Measurements from ENCODE around the gene PLCH2.

The PLCH2 gene

DNA sequence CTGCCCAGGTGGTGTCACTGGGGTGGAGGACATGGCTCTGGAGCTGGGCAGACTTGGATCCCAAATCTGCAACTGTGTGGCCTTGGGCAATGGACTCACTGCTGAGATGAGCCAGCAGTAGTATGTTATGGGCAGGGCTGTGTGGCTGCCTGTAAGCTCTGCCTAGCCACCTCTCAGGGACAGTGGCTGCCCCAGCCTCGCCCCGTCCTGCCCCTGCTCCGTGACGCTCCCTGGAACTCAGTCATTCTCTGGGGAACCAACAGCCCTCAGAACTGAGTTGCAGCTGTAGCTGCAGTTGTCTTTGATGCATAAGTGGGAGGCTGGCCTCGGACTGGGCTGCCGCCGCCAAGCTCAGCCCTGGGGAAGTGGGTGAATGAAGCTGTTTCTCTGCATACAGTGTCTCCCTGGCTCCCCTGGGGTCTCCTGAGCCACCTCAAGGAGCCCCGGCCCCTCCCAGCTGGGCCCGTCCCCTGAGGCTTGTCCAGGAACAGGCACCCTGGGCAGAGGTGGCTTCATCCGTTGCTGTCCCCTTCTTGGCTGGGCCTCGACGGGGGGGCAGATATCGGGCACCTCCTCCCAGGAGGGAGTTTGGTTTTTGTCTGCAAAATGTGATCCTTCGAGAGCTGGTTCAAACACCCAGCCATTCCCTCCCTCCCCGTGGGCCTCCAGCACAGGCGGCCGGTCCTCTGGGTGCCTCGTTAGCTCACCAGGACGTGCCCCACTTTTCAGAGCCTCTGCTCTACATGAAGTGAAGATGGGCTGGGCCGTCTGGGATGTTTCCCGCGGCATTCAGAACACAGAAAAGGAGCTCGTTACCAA, 26.2 kb upstream of the PLCH2 start:
- H3K4me3 ChIP-seq (replicated peaks; ENCODE audit: low read depth, low read length), result no peak overlapping the region
- TF ChIP-seq, protein P1, sequence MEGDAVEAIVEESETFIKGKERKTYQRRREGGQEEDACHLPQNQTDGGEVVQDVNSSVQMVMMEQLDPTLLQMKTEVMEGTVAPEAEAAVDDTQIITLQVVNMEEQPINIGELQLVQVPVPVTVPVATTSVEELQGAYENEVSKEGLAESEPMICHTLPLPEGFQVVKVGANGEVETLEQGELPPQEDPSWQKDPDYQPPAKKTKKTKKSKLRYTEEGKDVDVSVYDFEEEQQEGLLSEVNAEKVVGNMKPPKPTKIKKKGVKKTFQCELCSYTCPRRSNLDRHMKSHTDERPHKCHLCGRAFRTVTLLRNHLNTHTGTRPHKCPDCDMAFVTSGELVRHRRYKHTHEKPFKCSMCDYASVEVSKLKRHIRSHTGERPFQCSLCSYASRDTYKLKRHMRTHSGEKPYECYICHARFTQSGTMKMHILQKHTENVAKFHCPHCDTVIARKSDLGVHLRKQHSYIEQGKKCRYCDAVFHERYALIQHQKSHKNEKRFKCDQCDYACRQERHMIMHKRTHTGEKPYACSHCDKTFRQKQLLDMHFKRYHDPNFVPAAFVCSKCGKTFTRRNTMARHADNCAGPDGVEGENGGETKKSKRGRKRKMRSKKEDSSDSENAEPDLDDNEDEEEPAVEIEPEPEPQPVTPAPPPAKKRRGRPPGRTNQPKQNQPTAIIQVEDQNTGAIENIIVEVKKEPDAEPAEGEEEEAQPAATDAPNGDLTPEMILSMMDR (IDR thresholded peaks at IDR 0.05; ENCODE audit: low read depth, low read length, missing control alignments), result no peak

DNA sequence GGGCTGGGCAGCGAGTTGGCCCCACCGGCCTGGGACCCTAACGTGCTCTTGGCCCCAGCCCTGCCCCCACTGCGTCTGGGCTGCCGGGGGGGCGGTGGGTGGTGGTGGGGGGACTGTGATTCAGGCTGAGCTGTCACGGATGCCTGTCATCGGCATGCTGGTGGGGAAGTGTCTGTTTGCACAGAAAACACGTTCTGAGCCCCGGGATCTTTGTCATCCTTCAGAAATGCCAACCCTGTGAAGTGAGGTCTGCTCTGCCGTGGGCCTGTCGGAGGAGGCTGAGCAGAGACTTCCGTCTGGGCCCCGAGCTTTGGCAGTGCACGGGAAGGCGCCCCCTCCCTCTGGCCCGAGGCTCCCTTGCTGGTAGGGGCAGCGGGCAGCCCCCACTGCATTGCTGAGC, 24.3 kb upstream of the PLCH2 start:
- peak; percentile 29 for DNase-seq (ENCODE audit: extremely low read depth, low read depth)
- TF ChIP-seq, protein P1 (IDR thresholded peaks at IDR 0.05; ENCODE audit: low read depth, low read length, missing control alignments), result no peak
- H3K4me3 ChIP-seq (replicated peaks; ENCODE audit: low read depth, low read length), result no peak overlapping the region

More for the DNA sequence above, 26.2 kb upstream of the PLCH2 start:
- no peak for DNase-seq (ENCODE audit: extremely low read depth, low read depth)

DNA sequence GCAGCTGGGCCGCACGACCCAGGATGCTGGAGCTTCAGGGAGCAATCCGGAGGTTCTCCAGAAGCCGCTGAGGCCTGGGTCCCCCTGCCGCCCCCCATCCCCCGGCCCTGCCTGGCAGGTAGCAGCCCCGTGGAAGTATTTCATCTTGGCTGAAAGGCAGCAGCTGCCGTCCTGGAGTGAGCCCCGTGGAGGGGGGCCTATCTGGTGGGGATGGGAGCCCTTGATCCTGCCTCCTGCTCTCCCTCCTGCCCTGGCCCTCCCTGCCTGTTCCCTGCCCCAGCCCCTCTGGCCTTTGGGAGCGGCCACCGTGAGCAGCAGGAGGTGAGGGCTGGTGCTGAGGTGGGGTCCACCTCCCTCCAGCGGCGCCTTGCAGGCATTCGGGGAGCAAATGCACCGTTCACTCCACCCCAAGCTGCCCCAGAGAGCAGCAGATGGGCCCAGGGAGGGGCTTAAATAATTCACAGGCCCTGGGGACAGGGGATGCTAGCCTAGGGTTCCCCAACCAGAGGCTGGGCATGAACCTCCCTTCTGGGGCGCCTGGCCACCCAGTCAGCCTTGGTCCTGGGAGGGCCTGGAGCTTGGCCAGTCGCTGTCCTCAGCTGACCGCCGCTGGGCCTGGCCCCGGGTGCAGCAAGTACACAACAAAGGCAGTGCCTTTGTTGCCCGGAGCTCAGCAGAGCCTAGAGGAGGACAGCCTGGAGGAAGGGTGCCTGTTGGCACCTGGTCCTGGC, 23.7 kb upstream of the PLCH2 start:
- no peak for DNase-seq (ENCODE audit: extremely low read depth, low read depth)
- TF ChIP-seq, protein P1 (IDR thresholded peaks at IDR 0.05; ENCODE audit: low read depth, low read length, missing control alignments), result no peak
- H3K4me3 ChIP-seq (replicated peaks; ENCODE audit: low read depth, low read length), result no peak overlapping the region

DNA sequence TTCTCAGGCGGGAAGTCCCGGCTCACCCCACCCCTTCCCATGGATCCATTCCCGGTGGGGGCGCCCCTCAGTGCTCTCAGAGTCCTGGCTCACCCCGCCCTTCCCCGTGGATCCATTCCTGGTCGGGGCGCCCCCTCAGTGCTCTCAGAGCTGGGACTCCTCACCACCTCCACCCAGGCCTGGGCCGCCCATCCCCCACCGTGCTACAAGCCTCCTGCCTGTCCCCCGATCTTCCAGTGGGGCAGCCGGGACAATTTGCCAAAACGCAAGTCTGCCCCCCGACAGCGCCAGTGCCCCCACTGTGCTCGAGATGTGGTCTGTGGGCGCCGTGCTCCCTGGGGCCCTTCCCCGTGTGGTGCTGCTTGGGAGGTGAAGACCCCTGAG, 23.2 kb upstream of the PLCH2 start:
- DNase-seq (ENCODE audit: extremely low read depth, low read depth), result no peak
- TF ChIP-seq, protein P1 (IDR thresholded peaks at IDR 0.05; ENCODE audit: low read depth, low read length, missing control alignments), result no peak
- no peak overlapping the region for H3K4me3 ChIP-seq (replicated peaks; ENCODE audit: low read depth, low read length)

DNA sequence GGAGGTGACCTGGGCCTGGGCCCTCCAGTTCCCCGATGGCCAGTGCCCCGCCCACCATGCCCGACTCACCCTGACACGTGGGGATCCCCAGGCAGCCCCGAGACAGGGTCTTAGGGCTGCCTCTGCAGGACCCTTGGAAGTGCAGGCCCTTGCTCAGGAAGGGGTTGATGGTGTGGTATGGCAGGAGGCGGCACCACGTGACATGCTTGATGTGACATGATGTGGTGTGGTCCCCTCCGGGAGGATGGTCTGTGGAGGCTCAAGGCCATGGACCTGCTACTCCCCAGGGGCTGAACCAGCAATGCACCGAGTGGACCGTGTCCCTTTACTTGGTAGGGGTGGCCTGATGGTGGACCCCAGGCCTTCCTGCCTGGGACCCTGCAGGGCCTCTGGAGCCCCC, 21.9 kb upstream of the PLCH2 start:
- no peak overlapping the region for H3K4me3 ChIP-seq (replicated peaks; ENCODE audit: low read depth, low read length)
- TF ChIP-seq, protein P1 (IDR thresholded peaks at IDR 0.05; ENCODE audit: low read depth, low read length, missing control alignments), result no peak
- DNase-seq (ENCODE audit: extremely low read depth, low read depth), result no peak

DNA sequence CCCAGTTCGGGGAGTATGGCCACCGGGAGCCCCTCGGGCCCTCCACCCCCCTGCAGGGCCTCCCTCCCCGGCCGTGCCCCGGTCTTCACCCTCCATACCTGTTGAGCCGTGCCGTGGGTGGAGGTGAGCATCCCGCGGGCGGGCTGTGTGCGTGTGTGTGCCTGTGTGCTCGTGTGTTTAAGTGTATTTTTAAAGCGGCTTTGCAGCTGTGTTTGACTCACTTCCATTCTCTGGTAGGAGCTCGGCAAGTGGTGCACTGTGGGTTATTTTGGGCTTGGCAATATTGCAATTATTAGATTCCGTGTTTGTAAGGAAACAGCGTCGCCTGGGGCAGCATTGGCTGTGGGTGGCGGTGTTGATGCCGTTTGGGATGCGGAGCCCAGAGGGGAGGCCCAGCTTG, 20.3 kb upstream of the PLCH2 start:
- TF ChIP-seq, protein P1 (IDR thresholded peaks at IDR 0.05; ENCODE audit: low read depth, low read length, missing control alignments), result no peak
- DNase-seq (ENCODE audit: extremely low read depth, low read depth), result no peak
- H3K4me3 ChIP-seq (replicated peaks; ENCODE audit: low read depth, low read length), result no peak overlapping the region
